Ammon's horn (tissue), 1 donor: ENCODE measurements around the gene RAMAC.
"Not testable (repeated sequence)": the region's sequence is repeated elsewhere in the genome, so short reads cannot be mapped to it uniquely, and the experiment has no call there.

Source experiments
- DNase-seq: peaks from one replicate; pipeline ENCODE4 v3.0.0-alpha.2; 2016; ENCODE audit warnings: low spot score

Gene RAMAC

GRCh38 chr15:82968066-82968465 lies 17.9 kb upstream of the RAMAC start:
- no peak for DNase-seq

- DNase-seq = no peak
Measured at GRCh38 chr15:82969353-82969752, 16.7 kb upstream of the RAMAC start.

GRCh38 chr15:82970078-82970686 lies 15.8 kb upstream of the RAMAC start:
- DNase-seq = no peak

- no peak for DNase-seq
Measured at GRCh38 chr15:82970696-82971095, 15.3 kb upstream of the RAMAC start.

GRCh38 chr15:82971218-82971984 lies 14.6 kb upstream of the RAMAC start:
- DNase-seq = no peak

- no peak for DNase-seq
Measured at GRCh38 chr15:82972990-82973389, 13.0 kb upstream of the RAMAC start.

GRCh38 chr15:82977076-82977475 lies 8.9 kb upstream of the RAMAC start:
- no peak for DNase-seq

GRCh38 chr15:82978438-82978837 lies 7.6 kb upstream of the RAMAC start:
- DNase-seq = no peak

- DNase-seq = no peak
Measured at GRCh38 chr15:82979726-82980125, 6.3 kb upstream of the RAMAC start.

- no peak for DNase-seq
Measured at GRCh38 chr15:82980981-82981380, 5.0 kb upstream of the RAMAC start.

GRCh38 chr15:82986442-82986780 lies 401 bp downstream of the RAMAC start:
- DNase-seq = peak; percentile 14

- no peak for DNase-seq
Measured at GRCh38 chr15:82992436-82992998, 6.5 kb downstream of the RAMAC start.

GRCh38 chr15:82993144-82993543 lies 7.1 kb downstream of the RAMAC start:
- no peak for DNase-seq

GRCh38 chr15:82995076-82995475 lies 9.1 kb downstream of the RAMAC start:
- no peak for DNase-seq

- DNase-seq = no peak
Measured at GRCh38 chr15:82995938-82996337, 9.9 kb downstream of the RAMAC start.

- no peak for DNase-seq
Measured at GRCh38 chr15:82999426-82999825, 13.4 kb downstream of the RAMAC start.

GRCh38 chr15:82999905-83000671 lies 14.1 kb downstream of the RAMAC start:
- peak; percentile 74 for DNase-seq

GRCh38 chr15:83000672-83001031 lies 14.6 kb downstream of the RAMAC start:
- DNase-seq = not testable (repeated sequence)

GRCh38 chr15:83010709-83011270 lies 24.8 kb downstream of the RAMAC start:
- DNase-seq = peak; percentile 84

- peak; percentile 92 for DNase-seq
Measured at GRCh38 chr15:83011271-83012075, 25.5 kb downstream of the RAMAC start, which contains the start of gene C15orf40. Gene C15orf40 (minus strand): TSS chr15:83011639. CDS start chr15:83011607, 32 bp downstream.

- no peak for DNase-seq
Measured at GRCh38 chr15:83012076-83012426, 26.0 kb downstream of the RAMAC start.

- no peak for DNase-seq
Measured at GRCh38 chr15:83012636-83013035, 26.6 kb downstream of the RAMAC start.
